Measurements from ENCODE around the gene CEACAM7.
A peak's percentile ranks its signal among the peaks of the same experiment; 100 is the strongest.

The CEACAM7 gene

GRCh38 chr19:41652250-41652649, 35.8 kb downstream of the CEACAM7 start:
- H3K36me3 ChIP-seq: no peaks in the 10 kb centered on the region
- DNase-seq: no peak
- TF ChIP-seq CTCF (IDR thresholded peaks at IDR 0.05; ENCODE audit: low read depth, low read length): no peak
- H3K9me3 ChIP-seq: no peaks in the 10 kb centered on the region; the same call in 1 of the 2 replicates
- 0 out of 2 replicates have a peak, but pooled peaks cover 6% of the 10 kb centered on the region for H3K27me3 ChIP-seq
- no peak overlapping the region for H3K4me3 ChIP-seq (ENCODE audit: low read depth, low read length)
- no peaks in the 10 kb centered on the region for H3K4me1 ChIP-seq

DNA sequence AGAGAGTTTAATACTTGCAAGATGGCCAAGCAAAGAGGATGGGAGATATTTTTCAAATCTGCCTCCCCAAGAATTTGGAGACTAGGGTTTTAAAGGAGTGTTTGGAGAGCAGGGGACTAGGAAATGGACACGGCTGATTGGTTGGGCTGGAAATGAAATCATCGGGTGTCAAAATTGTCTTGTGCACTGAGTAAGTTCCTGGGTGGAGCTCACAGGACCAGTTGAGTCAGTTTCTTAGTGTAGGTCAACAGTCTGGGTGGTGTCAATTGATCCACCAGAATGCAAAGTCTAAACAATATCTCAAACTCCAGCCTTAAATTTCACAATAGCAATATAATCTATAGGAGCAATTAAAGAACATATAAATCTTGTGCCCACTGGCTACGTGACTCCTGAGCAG, 38.2 kb downstream of the CEACAM7 start:
- no peaks in the 10 kb centered on the region for H3K4me1 ChIP-seq
- H3K36me3 ChIP-seq: no peaks in the 10 kb centered on the region
- H3K4me3 ChIP-seq (ENCODE audit: low read depth, low read length): no peak overlapping the region
- no peak for TF ChIP-seq CTCF (IDR thresholded peaks at IDR 0.05; ENCODE audit: low read depth, low read length)
- 0 out of 2 replicates have a peak, but pooled peaks cover 6% of the 10 kb centered on the region for H3K27me3 ChIP-seq
- H3K9me3 ChIP-seq: no peaks in the 10 kb centered on the region
- no peak for DNase-seq

- TF ChIP-seq CTCF (IDR thresholded peaks at IDR 0.05; ENCODE audit: low read depth, low read length): peak; percentile 69
- no peaks in the 10 kb centered on the region for H3K4me1 ChIP-seq
- H3K36me3 ChIP-seq: no peaks in the 10 kb centered on the region
- no peak overlapping the region for H3K4me3 ChIP-seq (ENCODE audit: low read depth, low read length)
- no peaks in the 10 kb centered on the region for H3K9me3 ChIP-seq
- H3K27me3 ChIP-seq: 0 out of 2 replicates have a peak, but pooled peaks cover 6% of the 10 kb centered on the region
- DNase-seq: peak; percentile 50
These were observed 41.4 kb downstream of the CEACAM7 start for GRCh38 chr19:41646589-41647204.

DNA sequence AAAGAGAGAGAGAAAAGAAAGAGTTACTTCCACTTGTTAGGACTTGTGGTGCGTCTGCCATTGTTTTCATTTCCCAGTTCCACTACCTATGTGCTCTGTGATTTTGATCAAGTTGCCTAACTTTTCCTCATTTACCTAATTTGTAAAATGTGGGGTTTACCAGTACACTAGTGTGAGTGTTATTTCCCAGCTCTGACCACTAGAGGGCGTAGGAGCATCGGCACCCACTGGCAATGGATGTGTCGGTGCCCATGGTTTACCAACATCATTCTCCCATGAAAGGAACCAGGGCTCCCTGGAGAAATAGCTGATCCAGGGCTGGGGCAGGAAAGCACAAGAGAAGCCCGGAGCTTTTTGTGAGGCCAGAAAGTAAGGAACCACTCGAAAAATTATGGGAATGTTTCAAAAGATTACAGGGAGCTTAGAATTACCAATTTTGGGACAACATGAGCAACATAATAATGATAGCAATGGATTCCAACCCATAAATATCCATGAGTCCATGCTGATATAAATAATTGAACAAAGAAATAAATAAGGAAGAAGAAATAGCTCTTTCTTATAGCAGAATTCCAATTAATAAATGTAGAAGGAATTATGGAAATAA, 46.1 kb downstream of the CEACAM7 start:
- H3K4me1 ChIP-seq: no peaks in the 10 kb centered on the region
- TF ChIP-seq CTCF (IDR thresholded peaks at IDR 0.05; ENCODE audit: low read depth, low read length): peak; percentile 97
- no peak overlapping the region for H3K4me3 ChIP-seq (ENCODE audit: low read depth, low read length)
- no peaks in the 10 kb centered on the region for H3K36me3 ChIP-seq
- H3K27me3 ChIP-seq: peaks cover 10% of the 10 kb centered on the region; the same call in 1 of the 2 replicates
- no peaks in the 10 kb centered on the region for H3K9me3 ChIP-seq
- DNase-seq: peak; percentile 69

DNA sequence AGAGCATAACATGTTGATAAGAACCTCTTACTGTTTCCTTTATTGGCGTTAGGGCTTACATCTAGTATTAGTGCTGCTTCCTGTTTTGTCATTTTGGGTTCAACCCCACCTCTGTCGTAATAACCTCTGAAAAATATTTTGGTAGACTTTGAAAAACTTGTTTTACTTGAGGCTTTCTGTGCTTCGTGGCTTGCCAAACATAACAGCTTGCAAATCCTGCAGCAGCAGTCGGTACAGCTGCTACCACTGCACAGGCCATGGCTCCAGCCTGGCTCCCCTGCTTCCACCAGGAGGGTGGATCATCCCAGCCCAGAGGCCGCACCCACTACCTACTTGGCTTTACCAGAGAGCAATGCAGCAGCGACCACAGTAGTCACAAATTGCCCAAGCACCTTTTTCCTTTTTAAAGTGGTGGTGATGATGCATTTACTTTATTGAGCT, 49.4 kb downstream of the CEACAM7 start:
- Histone ChIP-seq H3K4me1 (no peaks in the 10 kb centered on the region), H3K27me3 (peaks cover 10% of the 10 kb centered on the region; the same call in 1 of the 2 replicates), H3K4me3 (ENCODE audit: low read depth, low read length) (no peak overlapping the region), H3K36me3 (no peaks in the 10 kb centered on the region), H3K9me3 (no peaks in the 10 kb centered on the region)
- TF ChIP-seq CTCF (IDR thresholded peaks at IDR 0.05; ENCODE audit: low read depth, low read length): no peak
- no peak for DNase-seq

- H3K4me1 ChIP-seq: no peaks in the 10 kb centered on the region
- no peak for TF ChIP-seq CTCF (IDR thresholded peaks at IDR 0.05; ENCODE audit: low read depth, low read length)
- no peaks in the 10 kb centered on the region for H3K36me3 ChIP-seq
- H3K27me3 ChIP-seq: peaks cover 10% of the 10 kb centered on the region; the same call in 1 of the 2 replicates
- no peak overlapping the region for H3K4me3 ChIP-seq (ENCODE audit: low read depth, low read length)
- no peaks in the 10 kb centered on the region for H3K9me3 ChIP-seq
- no peak for DNase-seq
These were observed 50.6 kb downstream of the CEACAM7 start for GRCh38 chr19:41637484-41637883.
